Measurements from ENCODE around the gene SPDL1.

SPDL1 gene

DNA sequence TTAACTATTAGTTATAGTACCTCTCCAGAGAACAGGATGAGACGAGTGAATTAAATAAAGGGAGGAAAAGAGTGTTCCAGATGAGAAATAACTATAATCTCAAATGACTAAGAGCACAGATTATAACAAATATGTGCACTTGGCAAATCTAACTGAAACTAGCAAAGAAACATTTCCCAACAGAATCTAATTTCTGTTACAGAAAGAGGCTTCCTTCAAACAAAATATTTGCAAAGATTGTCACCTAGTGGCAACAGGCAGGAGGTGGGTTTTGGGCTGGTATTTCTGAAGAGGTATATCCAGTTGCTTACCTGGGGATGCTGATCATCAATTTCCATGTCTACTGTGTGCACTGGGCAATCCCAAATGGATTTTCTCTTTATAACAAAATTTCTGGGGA lies 5.6 kb upstream of the SPDL1 start:
- H3K4me3 ChIP-seq (ENCODE audit: low read length), result no peak overlapping the region
- no peak overlapping the region for H3K27ac ChIP-seq (ENCODE audit: low read depth, low read length)
- no peaks in the 10 kb centered on the region for H3K27me3 ChIP-seq (ENCODE audit: control insufficient read depth, insufficient read depth, low read length)
- H3K4me1 ChIP-seq (ENCODE audit: control insufficient read depth, insufficient read depth, low read length), result peaks cover 3% of the 10 kb centered on the region
- H3K9ac ChIP-seq (ENCODE audit: low read length), result no peak overlapping the region
- no peaks in the 10 kb centered on the region for H3K36me3 ChIP-seq (ENCODE audit: control insufficient read depth, insufficient read depth, low read length)

DNA sequence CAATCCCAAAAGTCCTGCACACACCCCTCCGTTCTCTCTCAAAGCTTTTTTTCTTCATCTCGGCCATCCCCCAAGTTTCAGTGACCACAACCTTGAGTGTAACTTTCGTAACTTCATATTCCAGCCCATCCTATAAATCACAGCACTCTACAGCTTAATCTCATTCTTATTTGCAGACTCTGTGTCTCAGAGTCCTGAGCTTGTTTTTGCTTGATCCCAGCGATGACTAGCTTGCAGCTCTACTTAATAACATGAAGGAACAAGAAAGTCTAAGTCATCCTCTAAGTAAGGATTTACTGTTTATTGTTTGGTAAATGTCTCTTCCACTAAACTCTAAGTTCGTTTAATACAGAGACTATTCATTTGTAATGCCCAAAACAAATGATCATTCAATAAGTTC lies 2.6 kb upstream of the SPDL1 start:
- H3K36me3 ChIP-seq (ENCODE audit: control insufficient read depth, insufficient read depth, low read length), result no peaks in the 10 kb centered on the region
- H3K27ac ChIP-seq (ENCODE audit: low read depth, low read length), result no peak overlapping the region
- no peak overlapping the region for H3K9ac ChIP-seq (ENCODE audit: low read length)
- no peaks in the 10 kb centered on the region for H3K27me3 ChIP-seq (ENCODE audit: control insufficient read depth, insufficient read depth, low read length)
- peaks cover 3% of the 10 kb centered on the region for H3K4me1 ChIP-seq (ENCODE audit: control insufficient read depth, insufficient read depth, low read length)
- no peak overlapping the region for H3K4me3 ChIP-seq (ENCODE audit: low read length)

DNA sequence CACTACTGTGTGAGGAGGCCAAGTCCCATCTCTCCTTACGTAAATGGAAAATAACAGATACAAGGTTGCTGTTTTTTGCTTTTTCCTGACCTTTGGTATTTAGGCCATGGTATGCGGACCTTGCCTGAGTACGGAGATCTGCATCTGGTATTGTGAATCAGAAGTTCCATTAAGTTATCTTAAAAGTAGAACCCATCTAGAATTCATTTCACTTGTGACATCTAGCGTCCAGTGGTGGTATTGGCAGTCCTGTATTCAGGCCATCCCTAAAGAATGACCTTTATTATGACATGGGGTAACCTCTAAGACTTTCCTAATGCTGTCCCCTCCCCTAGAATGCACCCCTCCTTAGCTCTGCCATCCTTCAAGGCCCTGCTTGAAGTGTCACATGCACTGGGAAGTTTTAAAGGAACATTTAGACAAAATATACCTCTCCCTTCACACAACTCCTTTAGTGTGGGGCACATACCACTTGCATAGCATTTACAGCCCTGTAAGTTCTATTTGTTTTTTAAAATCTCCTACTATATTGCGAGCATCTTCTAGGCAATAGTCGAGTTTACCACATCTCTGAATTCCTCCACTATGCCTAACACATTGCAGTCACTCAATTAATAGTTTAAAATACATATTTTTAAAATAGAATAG lies 1.9 kb upstream of the SPDL1 start:
- Histone ChIP-seq H3K9ac (ENCODE audit: low read length) (no peak overlapping the region), H3K36me3 (ENCODE audit: control insufficient read depth, insufficient read depth, low read length) (no peaks in the 10 kb centered on the region), H3K27me3 (ENCODE audit: control insufficient read depth, insufficient read depth, low read length) (no peaks in the 10 kb centered on the region), H3K4me3 (ENCODE audit: low read length) (no peak overlapping the region), H3K4me1 (ENCODE audit: control insufficient read depth, insufficient read depth, low read length) (peaks cover 3% of the 10 kb centered on the region), H3K27ac (ENCODE audit: low read depth, low read length) (no peak overlapping the region)

DNA sequence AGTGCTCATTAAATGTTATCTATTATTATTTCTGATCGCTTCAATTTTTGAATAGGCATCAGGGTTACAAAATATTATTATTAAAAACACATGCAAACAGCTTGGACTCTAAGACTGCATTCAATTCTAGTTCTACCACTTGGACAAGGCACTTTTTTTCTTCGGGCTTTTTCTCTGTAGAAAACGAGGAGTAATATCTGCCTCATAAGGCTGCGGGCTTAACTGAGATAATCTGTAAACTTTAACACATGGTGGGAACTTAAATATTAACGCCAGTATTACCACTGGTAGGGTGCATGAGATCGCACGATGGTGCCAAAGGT lies 511 bp upstream of the SPDL1 start:
- H3K4me3 ChIP-seq (ENCODE audit: low read length), result peak overlapping the region; percentile 91
- peak overlapping the region; percentile 53 for H3K9ac ChIP-seq (ENCODE audit: low read length)
- peak overlapping the region; percentile 77 for H3K27ac ChIP-seq (ENCODE audit: low read depth, low read length)
- H3K27me3 ChIP-seq (ENCODE audit: control insufficient read depth, insufficient read depth, low read length), result no peaks in the 10 kb centered on the region
- H3K36me3 ChIP-seq (ENCODE audit: control insufficient read depth, insufficient read depth, low read length), result no peaks in the 10 kb centered on the region
- H3K4me1 ChIP-seq (ENCODE audit: control insufficient read depth, insufficient read depth, low read length), result peaks cover 3% of the 10 kb centered on the region

DNA sequence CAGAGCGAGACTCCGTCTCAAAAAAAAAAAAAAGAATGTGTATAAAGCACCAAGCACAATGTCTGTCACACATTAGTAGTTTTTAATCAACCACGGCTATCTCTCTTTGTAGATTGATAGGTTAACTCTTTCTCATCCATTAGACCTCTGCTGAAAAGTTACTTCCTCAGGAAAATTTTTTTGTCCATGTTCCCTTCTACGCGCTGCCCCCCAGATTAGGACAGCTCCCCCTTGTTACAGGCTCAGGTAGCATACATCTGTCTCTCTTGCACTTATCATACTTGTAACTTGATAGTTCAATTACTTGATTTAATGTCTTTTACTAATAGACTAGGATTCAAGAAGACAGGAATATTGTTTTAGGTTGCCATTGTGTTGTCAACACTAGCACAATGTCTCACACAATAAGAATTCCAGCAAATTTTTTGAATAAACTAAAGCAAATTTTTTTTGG lies 1.5 kb downstream of the SPDL1 start:
- H3K27me3 ChIP-seq (ENCODE audit: control insufficient read depth, insufficient read depth, low read length), result no peaks in the 10 kb centered on the region
- peaks cover 4% of the 10 kb centered on the region for H3K36me3 ChIP-seq (ENCODE audit: control insufficient read depth, insufficient read depth, low read length)
- no peak overlapping the region for H3K4me3 ChIP-seq (ENCODE audit: low read length)
- no peak overlapping the region for H3K27ac ChIP-seq (ENCODE audit: low read depth, low read length)
- H3K4me1 ChIP-seq (ENCODE audit: control insufficient read depth, insufficient read depth, low read length), result peaks cover 3% of the 10 kb centered on the region
- no peak overlapping the region for H3K9ac ChIP-seq (ENCODE audit: low read length)

DNA sequence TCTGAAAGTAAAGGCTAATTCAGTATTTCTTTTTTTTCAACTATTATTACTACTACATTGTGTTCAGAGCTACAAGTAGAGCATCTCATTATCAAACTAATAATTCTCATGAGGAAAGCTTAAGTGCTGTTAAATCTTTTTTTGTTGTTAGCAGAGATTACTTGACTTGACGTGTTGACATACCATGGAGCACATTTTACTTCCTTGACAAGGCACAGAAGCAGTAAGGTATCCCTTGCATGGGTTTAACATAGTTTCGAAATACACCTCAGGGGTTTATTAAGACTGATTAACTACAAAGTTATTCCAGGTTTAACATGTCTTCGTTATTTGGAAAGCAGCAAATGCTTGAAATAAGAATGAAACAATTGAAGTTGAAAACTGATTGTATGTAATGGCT lies 7.0 kb downstream of the SPDL1 start:
- no peaks in the 10 kb centered on the region for H3K4me1 ChIP-seq (ENCODE audit: control insufficient read depth, insufficient read depth, low read length)
- H3K27me3 ChIP-seq (ENCODE audit: control insufficient read depth, insufficient read depth, low read length), result no peaks in the 10 kb centered on the region
- no peak overlapping the region for H3K4me3 ChIP-seq (ENCODE audit: low read length)
- H3K36me3 ChIP-seq (ENCODE audit: control insufficient read depth, insufficient read depth, low read length), result peaks cover 8% of the 10 kb centered on the region
- no peak overlapping the region for H3K9ac ChIP-seq (ENCODE audit: low read length)
- H3K27ac ChIP-seq (ENCODE audit: low read depth, low read length), result no peak overlapping the region

DNA sequence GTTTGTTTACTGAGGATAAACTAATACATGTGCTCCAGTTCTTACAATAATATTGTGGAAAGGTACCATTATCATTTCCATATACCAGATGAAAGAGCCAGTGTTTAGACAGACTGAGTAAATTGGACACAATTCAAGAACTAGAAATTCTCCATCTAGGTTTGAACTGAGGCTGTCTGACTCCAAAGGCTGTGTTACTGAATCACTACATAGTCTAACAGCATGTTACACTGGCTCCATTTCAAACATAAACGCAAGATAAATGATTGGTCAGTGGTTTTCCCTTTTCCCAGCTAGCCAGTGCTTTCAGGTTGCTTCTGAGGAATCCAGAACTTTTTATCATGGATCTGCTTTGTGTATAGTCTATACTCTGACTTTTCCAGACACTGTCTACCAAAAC lies 8.1 kb downstream of the SPDL1 start:
- H3K36me3 ChIP-seq (ENCODE audit: control insufficient read depth, insufficient read depth, low read length), result peaks cover 8% of the 10 kb centered on the region
- no peak overlapping the region for H3K9ac ChIP-seq (ENCODE audit: low read length)
- H3K4me1 ChIP-seq (ENCODE audit: control insufficient read depth, insufficient read depth, low read length), result no peaks in the 10 kb centered on the region
- no peaks in the 10 kb centered on the region for H3K27me3 ChIP-seq (ENCODE audit: control insufficient read depth, insufficient read depth, low read length)
- no peak overlapping the region for H3K4me3 ChIP-seq (ENCODE audit: low read length)
- no peak overlapping the region for H3K27ac ChIP-seq (ENCODE audit: low read depth, low read length)

DNA sequence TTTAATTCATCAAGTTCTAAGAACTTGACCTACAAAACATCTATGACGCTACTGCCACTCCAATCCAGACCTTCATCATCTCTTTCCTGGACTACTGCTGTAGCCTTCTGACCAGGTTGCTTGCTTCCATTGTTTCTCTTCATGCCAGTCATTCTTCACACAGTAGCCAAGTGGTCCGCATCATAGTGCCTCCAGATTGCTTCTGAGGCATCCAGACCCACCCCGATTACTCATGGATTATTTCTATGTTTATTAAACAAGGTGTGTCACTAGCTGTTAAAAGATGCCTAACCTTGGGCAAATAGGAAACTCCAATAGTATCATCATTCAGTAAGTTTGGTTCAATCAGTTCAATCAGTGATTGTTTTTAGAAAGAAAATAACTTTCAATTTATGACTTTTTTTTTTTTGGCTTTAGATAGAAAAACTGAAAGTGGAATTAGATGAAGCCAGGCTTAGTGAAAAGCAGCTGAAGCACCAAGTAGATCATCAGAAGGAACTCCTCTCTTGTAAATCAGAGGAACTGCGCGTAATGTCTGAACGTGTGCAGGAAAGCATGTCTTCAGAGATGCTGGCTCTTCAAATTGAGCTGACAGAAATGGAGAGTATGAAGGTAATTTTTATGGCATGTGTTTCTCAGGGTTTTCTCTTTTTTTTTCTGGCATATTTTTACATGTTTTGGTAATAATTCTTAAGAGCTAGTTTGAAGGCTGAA lies 9.5 kb downstream of the SPDL1 start:
- H3K4me1 ChIP-seq (ENCODE audit: control insufficient read depth, insufficient read depth, low read length), result no peaks in the 10 kb centered on the region
- H3K27ac ChIP-seq (ENCODE audit: low read depth, low read length), result no peak overlapping the region
- H3K36me3 ChIP-seq (ENCODE audit: control insufficient read depth, insufficient read depth, low read length), result peaks cover 8% of the 10 kb centered on the region
- no peak overlapping the region for H3K9ac ChIP-seq (ENCODE audit: low read length)
- H3K27me3 ChIP-seq (ENCODE audit: control insufficient read depth, insufficient read depth, low read length), result no peaks in the 10 kb centered on the region
- no peak overlapping the region for H3K4me3 ChIP-seq (ENCODE audit: low read length)

DNA sequence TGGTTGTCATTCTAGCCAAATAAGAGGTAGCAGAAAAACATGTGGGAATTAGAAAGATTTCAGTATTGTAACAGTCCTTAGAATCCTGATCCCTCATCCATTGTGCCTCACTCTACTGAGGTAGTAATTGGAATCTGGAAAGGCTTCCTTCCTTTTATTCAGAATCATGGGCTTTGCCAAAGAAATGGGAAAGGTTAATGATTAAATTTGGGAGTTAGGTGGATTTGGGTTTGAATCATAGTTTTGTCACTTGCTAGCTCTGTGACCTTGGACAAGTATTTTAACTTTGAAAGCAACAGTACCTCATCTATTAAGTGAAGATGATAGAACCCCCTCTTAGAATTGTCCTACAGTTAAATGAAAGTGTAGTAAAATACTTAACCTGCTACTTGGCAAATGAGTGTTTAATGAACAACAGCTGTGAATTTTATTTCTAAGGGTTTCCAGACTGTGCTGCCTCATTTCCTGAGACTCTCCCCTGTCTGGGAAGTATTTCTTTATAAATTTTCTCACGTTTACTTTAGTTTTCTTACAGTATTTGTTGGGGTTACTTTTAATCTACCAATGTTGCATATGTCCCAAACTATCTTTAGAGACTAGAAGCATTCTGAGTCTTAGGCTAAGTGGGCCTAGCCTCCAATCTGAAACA lies 11.7 kb downstream of the SPDL1 start:
- Histone ChIP-seq H3K9ac (ENCODE audit: low read length) (no peak overlapping the region), H3K27me3 (ENCODE audit: control insufficient read depth, insufficient read depth, low read length) (no peaks in the 10 kb centered on the region), H3K27ac (ENCODE audit: low read depth, low read length) (no peak overlapping the region), H3K4me3 (ENCODE audit: low read length) (no peak overlapping the region), H3K4me1 (ENCODE audit: control insufficient read depth, insufficient read depth, low read length) (no peaks in the 10 kb centered on the region), H3K36me3 (ENCODE audit: control insufficient read depth, insufficient read depth, low read length) (peaks cover 4% of the 10 kb centered on the region)

DNA sequence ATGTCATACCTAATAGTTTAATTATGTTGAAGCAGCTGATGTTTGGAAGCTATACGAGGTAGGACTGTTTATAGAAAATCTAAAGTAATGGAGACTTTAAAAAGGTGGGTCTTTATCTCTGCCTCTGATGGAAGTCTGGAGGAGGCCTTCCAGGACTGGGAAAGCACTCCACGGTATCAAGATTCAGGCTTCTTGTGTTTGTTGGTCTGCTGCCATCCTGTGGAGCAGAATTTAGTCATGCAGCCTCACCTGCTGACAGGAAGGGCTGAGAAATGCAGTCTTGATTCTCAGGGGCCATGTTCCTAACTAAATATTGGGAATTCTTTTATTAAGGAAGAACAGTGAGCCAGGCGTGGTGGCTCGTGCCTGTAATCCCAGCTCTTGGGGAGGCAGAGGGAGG lies 15.9 kb downstream of the SPDL1 start:
- no peak overlapping the region for H3K27ac ChIP-seq (ENCODE audit: low read depth, low read length)
- H3K4me1 ChIP-seq (ENCODE audit: control insufficient read depth, insufficient read depth, low read length), result no peaks in the 10 kb centered on the region
- H3K9ac ChIP-seq (ENCODE audit: low read length), result no peak overlapping the region
- peaks cover 4% of the 10 kb centered on the region for H3K36me3 ChIP-seq (ENCODE audit: control insufficient read depth, insufficient read depth, low read length)
- no peak overlapping the region for H3K4me3 ChIP-seq (ENCODE audit: low read length)
- no peaks in the 10 kb centered on the region for H3K27me3 ChIP-seq (ENCODE audit: control insufficient read depth, insufficient read depth, low read length)

DNA sequence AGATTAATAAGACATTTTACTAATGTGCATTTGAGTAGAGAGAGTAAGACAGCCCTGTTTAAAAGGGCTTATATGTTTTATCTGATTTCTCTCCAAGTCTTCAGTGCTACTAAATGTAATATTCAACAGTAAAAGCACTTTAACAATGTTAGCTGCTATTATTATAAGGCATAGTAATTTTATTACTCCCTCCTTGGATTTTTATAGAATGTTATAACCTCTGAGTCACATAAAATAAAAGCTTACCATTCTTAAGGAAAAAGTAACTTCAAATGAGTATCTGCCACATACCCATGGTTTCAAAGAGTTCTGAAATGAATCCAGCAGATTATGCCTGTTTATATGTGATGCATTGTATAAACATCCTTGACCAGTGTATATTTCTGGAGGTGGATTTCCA lies 19.0 kb downstream of the SPDL1 start:
- no peak overlapping the region for H3K9ac ChIP-seq (ENCODE audit: low read length)
- H3K27ac ChIP-seq (ENCODE audit: low read depth, low read length), result no peak overlapping the region
- no peaks in the 10 kb centered on the region for H3K4me1 ChIP-seq (ENCODE audit: control insufficient read depth, insufficient read depth, low read length)
- no peak overlapping the region for H3K4me3 ChIP-seq (ENCODE audit: low read length)
- H3K36me3 ChIP-seq (ENCODE audit: control insufficient read depth, insufficient read depth, low read length), result peaks cover 4% of the 10 kb centered on the region
- no peaks in the 10 kb centered on the region for H3K27me3 ChIP-seq (ENCODE audit: control insufficient read depth, insufficient read depth, low read length)

DNA sequence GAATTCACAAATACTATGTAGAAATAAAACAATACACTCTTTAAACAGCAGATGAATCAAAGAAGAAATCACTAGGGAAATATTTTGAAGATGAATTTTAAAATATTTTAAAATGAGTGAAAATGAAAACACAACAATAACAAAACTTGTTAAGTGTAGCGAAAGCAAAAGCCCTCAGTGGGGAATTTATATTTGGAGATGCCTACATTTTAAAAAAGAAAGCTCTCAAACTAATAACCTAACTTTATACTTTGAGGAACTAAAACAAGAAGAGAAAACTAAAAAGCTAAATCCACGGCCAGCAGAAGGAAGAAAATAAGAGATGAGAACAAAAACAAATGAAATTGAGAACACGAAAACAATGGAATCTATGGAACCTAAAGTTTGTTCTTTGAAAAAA lies 22.7 kb downstream of the SPDL1 start:
- no peaks in the 10 kb centered on the region for H3K4me1 ChIP-seq (ENCODE audit: control insufficient read depth, insufficient read depth, low read length)
- no peak overlapping the region for H3K4me3 ChIP-seq (ENCODE audit: low read length)
- no peaks in the 10 kb centered on the region for H3K27me3 ChIP-seq (ENCODE audit: control insufficient read depth, insufficient read depth, low read length)
- no peaks in the 10 kb centered on the region for H3K36me3 ChIP-seq (ENCODE audit: control insufficient read depth, insufficient read depth, low read length)
- no peak overlapping the region for H3K9ac ChIP-seq (ENCODE audit: low read length)
- H3K27ac ChIP-seq (ENCODE audit: low read depth, low read length), result no peak overlapping the region

DNA sequence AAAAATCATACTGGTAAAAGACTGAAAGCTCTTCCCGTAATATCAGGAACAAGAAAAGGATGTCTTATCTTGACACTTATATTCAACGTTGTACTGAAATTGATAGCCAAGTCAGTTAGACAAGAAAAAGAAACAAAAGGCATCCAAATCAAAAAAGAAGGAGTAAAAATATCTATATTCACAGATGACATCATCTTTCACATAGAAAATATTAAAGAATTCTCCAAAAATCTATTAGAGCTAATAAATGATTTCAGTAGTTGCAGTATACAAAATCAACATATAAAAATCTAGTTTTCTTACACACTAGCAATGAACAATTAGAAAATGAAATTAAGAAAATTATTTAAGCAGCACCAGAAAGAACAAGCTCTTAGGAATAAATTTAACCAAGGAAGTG lies 24.3 kb downstream of the SPDL1 start:
- Histone ChIP-seq H3K36me3 (ENCODE audit: control insufficient read depth, insufficient read depth, low read length) (no peaks in the 10 kb centered on the region), H3K27ac (ENCODE audit: low read depth, low read length) (no peak overlapping the region), H3K4me1 (ENCODE audit: control insufficient read depth, insufficient read depth, low read length) (no peaks in the 10 kb centered on the region), H3K9ac (ENCODE audit: low read length) (no peak overlapping the region), H3K4me3 (ENCODE audit: low read length) (no peak overlapping the region), H3K27me3 (ENCODE audit: control insufficient read depth, insufficient read depth, low read length) (no peaks in the 10 kb centered on the region)
